ENCODE data around the gene TACC2.
A peak's percentile ranks its signal among the peaks of the same experiment; 100 is the strongest.

The TACC2 gene

DNA sequence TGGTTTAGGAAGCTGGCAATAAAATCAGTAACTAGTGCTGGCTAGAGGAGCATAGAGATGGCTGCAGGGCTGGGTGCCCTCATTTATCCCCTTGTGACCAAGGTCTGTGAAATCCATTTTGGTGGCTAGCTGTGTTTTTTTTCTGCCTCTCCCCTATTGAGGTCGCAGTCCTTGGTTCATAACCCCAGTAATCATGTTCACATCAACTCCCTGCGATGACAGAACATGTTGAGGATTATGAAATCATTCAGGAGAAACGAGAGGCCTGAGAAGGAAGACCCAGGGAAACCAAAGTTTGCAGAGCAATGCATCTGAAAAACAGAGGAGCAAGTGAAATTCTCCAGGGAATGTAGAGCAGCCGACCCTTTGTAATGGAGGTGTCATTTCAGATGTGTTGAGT, 126.9 kb downstream of the TACC2 start:
- TF ChIP-seq, protein P1, sequence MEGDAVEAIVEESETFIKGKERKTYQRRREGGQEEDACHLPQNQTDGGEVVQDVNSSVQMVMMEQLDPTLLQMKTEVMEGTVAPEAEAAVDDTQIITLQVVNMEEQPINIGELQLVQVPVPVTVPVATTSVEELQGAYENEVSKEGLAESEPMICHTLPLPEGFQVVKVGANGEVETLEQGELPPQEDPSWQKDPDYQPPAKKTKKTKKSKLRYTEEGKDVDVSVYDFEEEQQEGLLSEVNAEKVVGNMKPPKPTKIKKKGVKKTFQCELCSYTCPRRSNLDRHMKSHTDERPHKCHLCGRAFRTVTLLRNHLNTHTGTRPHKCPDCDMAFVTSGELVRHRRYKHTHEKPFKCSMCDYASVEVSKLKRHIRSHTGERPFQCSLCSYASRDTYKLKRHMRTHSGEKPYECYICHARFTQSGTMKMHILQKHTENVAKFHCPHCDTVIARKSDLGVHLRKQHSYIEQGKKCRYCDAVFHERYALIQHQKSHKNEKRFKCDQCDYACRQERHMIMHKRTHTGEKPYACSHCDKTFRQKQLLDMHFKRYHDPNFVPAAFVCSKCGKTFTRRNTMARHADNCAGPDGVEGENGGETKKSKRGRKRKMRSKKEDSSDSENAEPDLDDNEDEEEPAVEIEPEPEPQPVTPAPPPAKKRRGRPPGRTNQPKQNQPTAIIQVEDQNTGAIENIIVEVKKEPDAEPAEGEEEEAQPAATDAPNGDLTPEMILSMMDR (conservative IDR thresholded peaks at IDR 0.05): no peak
- no peak overlapping the region for H3K27ac ChIP-seq

DNA sequence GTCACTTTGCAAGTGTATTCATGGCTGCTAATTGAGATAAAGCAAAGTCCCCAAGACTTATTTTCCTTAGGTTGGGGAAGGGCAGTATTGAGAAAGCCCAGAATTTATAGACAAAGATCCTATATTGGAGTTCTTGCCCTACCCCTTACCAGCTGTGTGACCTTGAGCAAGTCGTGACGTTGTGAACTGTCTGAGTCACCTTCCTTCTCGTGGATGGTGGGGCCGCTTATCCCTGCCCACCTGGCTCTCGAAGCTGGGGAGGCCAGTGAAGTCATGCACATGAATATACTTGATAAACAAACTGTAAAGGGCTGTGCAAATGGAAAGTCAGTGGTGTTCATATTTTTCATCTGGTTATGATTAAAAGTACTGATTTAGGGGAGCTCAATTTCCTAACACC, 127.4 kb downstream of the TACC2 start:
- TF ChIP-seq, protein P1 (conservative IDR thresholded peaks at IDR 0.05): no peak
- no peak overlapping the region for H3K27ac ChIP-seq

GRCh38 chr10:122117475-122117874, 128.5 kb downstream of the TACC2 start:
- no peak overlapping the region for H3K27ac ChIP-seq
- TF ChIP-seq, protein P1 (conservative IDR thresholded peaks at IDR 0.05): no peak

DNA sequence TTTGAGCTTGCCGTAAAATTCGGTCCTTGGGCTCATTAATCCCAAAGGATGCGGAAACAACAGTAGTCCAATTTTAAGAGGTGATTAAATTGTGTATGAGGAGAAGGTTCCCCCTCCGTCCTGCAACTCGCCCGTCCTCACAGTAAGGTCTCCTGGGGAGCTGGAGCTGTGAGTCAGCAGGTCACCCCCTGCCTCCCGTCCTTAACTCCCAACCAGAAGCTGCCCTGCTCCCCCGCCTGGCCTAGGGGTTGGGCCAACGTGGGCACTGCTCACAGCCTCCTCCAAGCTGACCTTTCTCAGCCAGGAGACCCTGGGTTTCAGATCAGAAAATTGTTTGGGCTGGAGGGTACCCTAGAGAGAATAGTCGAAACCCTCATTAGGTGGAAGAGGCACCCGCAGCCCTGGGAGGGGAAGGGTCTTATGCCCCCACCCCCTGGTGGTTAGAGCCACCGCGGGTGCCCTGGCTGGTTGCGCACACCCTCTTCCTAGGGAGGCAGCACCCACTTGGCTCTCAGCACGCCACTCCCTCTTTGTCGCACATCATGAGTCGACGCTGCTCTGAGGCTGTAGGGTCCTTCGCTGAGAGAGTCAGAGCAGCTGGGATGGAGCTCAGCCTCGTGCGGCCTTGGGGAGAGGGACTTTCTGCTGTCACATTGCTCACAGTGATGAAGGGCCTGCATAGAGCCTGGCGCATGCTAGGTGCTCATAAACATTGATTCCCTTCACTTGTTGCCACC, 131.2 kb downstream of the TACC2 start:
- peak overlapping the region; percentile 56 for H3K27ac ChIP-seq
- TF ChIP-seq, protein P1 (conservative IDR thresholded peaks at IDR 0.05): no peak

DNA sequence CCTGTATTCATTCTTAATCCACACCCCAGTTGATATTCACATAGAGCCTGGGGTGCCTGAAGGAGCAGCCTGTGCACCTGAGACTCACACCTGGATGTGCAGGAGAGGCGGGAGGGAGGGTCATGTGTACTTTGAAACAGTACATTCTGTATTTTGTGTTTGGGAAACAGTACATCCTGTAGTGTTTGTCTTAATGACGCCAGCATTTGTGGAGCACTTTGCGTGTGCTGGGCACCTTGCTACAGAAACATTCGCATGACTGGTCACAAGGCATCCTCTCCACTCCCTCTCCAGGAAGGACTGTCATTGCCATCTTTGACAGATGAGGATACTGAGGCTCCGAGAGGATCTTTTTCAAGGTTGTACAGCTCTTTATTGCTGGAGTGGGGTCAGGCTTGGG, 132.1 kb downstream of the TACC2 start:
- TF ChIP-seq, protein P1 (conservative IDR thresholded peaks at IDR 0.05): no peak

DNA sequence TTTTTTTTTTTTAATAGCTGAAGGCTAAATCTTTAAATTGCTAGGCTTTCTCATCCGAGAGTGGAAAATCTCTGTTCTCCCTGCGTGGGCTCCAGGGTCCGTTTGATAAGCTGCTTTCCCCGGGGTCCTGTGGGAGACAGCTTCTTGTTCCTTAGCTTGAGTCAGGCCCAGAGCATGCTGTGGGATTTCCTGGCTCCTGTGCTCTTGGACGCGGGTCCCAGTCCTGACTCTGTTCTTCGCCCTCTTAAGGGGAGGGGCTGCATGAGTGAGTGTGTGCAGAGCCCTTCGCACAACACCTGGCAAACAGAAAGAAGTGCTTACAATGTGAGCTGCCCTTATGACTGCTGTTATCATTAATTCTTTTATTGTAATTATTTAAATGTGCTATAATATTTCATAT, 133.5 kb downstream of the TACC2 start:
- H3K27ac ChIP-seq: no peak overlapping the region
- TF ChIP-seq, protein P1 (conservative IDR thresholded peaks at IDR 0.05): no peak

More for the DNA sequence above, 132.1 kb downstream of the TACC2 start:
- H3K27ac ChIP-seq: peak overlapping the region; percentile 56

DNA sequence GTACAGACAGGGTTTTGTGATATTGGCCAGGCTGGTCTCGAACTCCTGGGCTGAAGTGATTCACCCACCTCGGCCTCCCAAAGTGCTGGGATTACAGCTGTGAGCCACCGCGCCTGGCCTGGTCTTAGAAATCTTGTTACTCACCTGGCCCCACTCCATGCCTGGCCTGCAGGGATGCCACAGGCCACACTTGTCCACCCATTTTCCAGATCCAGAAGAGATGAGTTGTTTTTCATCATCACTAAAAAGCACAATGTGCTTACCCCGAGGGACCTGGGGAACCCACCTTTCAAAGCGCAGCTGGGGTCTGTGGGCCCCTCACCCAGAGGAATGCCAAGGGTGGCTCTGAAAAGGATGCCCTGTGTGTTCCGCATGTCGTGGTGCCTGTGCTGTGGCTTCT, 134.2 kb downstream of the TACC2 start:
- TF ChIP-seq, protein P1 (conservative IDR thresholded peaks at IDR 0.05): no peak
- no peak overlapping the region for H3K27ac ChIP-seq
